ENCODE results near the gene MYDGF. TPM values are rescaled to one million over a fixed set of nuclear protein-coding genes. Genes with fewer than 3 reads are reported as not detected.
A peak's percentile ranks its signal among the peaks of the same experiment; 100 is the strongest.

MYDGF gene
- total and polyA plus RNA-seq, 7 experiments from 2014 or later, result 28.1 to 105 (median 32.4) TPM

GRCh38 chr19:4693471-4694121, 23.5 kb upstream of the MYDGF start:
- H3K36me3 Mint-ChIP-seq, result peaks cover 5 to 38% (median 9%) of the 10 kb centered on the region in 5 donors
- no peak overlapping the region for H3K27ac Mint-ChIP-seq
- POLR2A ChIA-PET, result no interaction called here
- H3K4me1 ChIP-seq (ENCODE audit: control insufficient read depth in 2 of 2, insufficient read depth in 2 of 2, low read length in 2 of 2), result no peaks in the 10 kb centered on the region
- H3K27me3 ChIP-seq (ENCODE audit: control insufficient read depth in 2 of 2, insufficient read depth in 2 of 2, low read length in 2 of 2), result no peaks in the 10 kb centered on the region
- peaks cover 0 to 2% (median 0%) of the 10 kb centered on the region in 7 donors for H3K4me1 Mint-ChIP-seq
- H3K4me3 Mint-ChIP-seq, result peak overlapping the region in 1 of 10 donors; percentile 18
- H3K9me3 ChIP-seq (ENCODE audit: control insufficient read depth in 2 of 3, low read length in 3 of 3), result no peaks in the 10 kb centered on the region
- H3K9me3 Mint-ChIP-seq, result peaks cover 0 to 2% (median 0%) of the 10 kb centered on the region in 11 donors
- CTCF ChIA-PET, result no interaction called here
- no peak for ATAC-seq
- H3K36me3 ChIP-seq (ENCODE audit: control insufficient read depth in 2 of 3, insufficient read depth in 3 of 3, low read length in 3 of 3), result peaks cover 10 to 96% (median 18%) of the 10 kb centered on the region in 3 experiments
- intact Hi-C loops (cut with micrococcal nuclease), result no loop called here
- H3K4me3 ChIP-seq (ENCODE audit: low read length), result no peak overlapping the region
- H3K27me3 Mint-ChIP-seq, result no peaks in the 10 kb centered on the region
- no peak overlapping the region for H3K27ac ChIP-seq (ENCODE audit: low read depth, low read length)
- DNase-seq, result no peak

- Histone ChIP-seq H3K36me3 (ENCODE audit: control insufficient read depth in 2 of 3, insufficient read depth in 3 of 3, low read length in 3 of 3) (peaks cover 10 to 96% (median 18%) of the 10 kb centered on the region in 3 experiments), H3K4me3 (ENCODE audit: low read length) (no peak overlapping the region), H3K9me3 (ENCODE audit: control insufficient read depth in 2 of 3, low read length in 3 of 3) (no peaks in the 10 kb centered on the region), H3K27me3 (ENCODE audit: control insufficient read depth in 2 of 2, insufficient read depth in 2 of 2, low read length in 2 of 2) (no peaks in the 10 kb centered on the region), H3K27ac (ENCODE audit: low read depth, low read length) (no peak overlapping the region), H3K4me1 (ENCODE audit: control insufficient read depth in 2 of 2, insufficient read depth in 2 of 2, low read length in 2 of 2) (no peaks in the 10 kb centered on the region)
- ChIA-PET POLR2A (no interaction called here), CTCF (no interaction called here)
- no peak overlapping the region for H3K27ac Mint-ChIP-seq
- H3K36me3 Mint-ChIP-seq, result peaks cover 5 to 38% (median 8%) of the 10 kb centered on the region in 5 donors
- no peak for ATAC-seq
- H3K9me3 Mint-ChIP-seq, result peaks cover 0 to 2% (median 0%) of the 10 kb centered on the region in 11 donors
- no peak overlapping the region for H3K4me3 Mint-ChIP-seq
- intact Hi-C loops (cut with micrococcal nuclease), result no loop called here
- H3K27me3 Mint-ChIP-seq, result no peaks in the 10 kb centered on the region
- H3K4me1 Mint-ChIP-seq, result peaks cover 0 to 2% (median 0%) of the 10 kb centered on the region in 7 donors
- DNase-seq, result no peak
Measured at GRCh38 chr19:4693078-4693350, 22.9 kb upstream of the MYDGF start.

GRCh38 chr19:4692251-4693077, 22.3 kb upstream of the MYDGF start:
- ChIA-PET CTCF (no interaction called here), POLR2A (no interaction called here)
- Histone ChIP-seq H3K4me3 (ENCODE audit: low read length) (no peak overlapping the region), H3K36me3 (ENCODE audit: control insufficient read depth in 2 of 3, insufficient read depth in 3 of 3, low read length in 3 of 3) (peaks cover 10 to 93% (median 18%) of the 10 kb centered on the region in 3 experiments), H3K9me3 (ENCODE audit: control insufficient read depth in 2 of 3, low read length in 3 of 3) (no peaks in the 10 kb centered on the region), H3K4me1 (ENCODE audit: control insufficient read depth in 2 of 2, insufficient read depth in 2 of 2, low read length in 2 of 2) (no peaks in the 10 kb centered on the region), H3K27me3 (ENCODE audit: control insufficient read depth in 2 of 2, insufficient read depth in 2 of 2, low read length in 2 of 2) (no peaks in the 10 kb centered on the region), H3K27ac (ENCODE audit: low read depth, low read length) (no peak overlapping the region)
- intact Hi-C loops (cut with micrococcal nuclease), result no loop called here
- Mint-ChIP-seq H3K27ac (no peak overlapping the region), H3K4me1 (peaks cover 0 to 2% (median 0%) of the 10 kb centered on the region in 7 donors), H3K9me3 (peaks cover 0 to 2% (median 0%) of the 10 kb centered on the region in 11 donors), H3K27me3 (no peaks in the 10 kb centered on the region), H3K4me3 (no peak overlapping the region), H3K36me3 (peaks cover 5 to 33% (median 8%) of the 10 kb centered on the region in 5 donors)
- DNase-seq (no peak), ATAC-seq (no peak)

DNA sequence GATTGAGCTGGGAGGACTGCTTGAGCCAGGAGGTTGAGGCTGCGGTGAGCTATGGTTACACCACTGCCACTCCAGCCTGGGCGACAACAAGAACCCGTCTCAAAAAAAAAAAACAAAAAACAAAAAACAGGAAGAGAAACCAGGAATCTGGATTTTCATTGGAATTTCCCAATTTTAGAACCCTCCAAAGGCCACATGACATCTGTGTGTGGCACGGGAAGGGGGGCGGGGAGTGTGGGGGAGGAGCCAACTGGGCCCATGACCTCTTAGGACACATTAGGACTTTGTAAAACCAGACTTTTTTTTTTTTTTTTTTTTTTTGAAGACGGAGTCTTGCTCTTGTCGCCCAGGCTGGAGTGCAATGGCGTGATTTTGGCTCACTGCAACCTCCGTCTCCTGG, 21.2 kb upstream of the MYDGF start:
- Histone ChIP-seq H3K27me3 (ENCODE audit: control insufficient read depth in 2 of 2, insufficient read depth in 2 of 2, low read length in 2 of 2) (no peaks in the 10 kb centered on the region), H3K9me3 (ENCODE audit: control insufficient read depth in 2 of 3, low read length in 3 of 3) (no peaks in the 10 kb centered on the region), H3K27ac (ENCODE audit: low read depth, low read length) (no peak overlapping the region), H3K4me3 (ENCODE audit: low read length) (no peak overlapping the region), H3K36me3 (ENCODE audit: control insufficient read depth in 2 of 3, insufficient read depth in 3 of 3, low read length in 3 of 3) (peaks cover 10 to 93% (median 14%) of the 10 kb centered on the region in 3 experiments), H3K4me1 (ENCODE audit: control insufficient read depth in 2 of 2, insufficient read depth in 2 of 2, low read length in 2 of 2) (no peaks in the 10 kb centered on the region)
- Mint-ChIP-seq H3K27me3 (no peaks in the 10 kb centered on the region), H3K4me3 (no peak overlapping the region), H3K9me3 (peaks cover 0 to 2% (median 0%) of the 10 kb centered on the region in 11 donors), H3K27ac (no peak overlapping the region), H3K4me1 (peaks cover 0 to 2% (median 0%) of the 10 kb centered on the region in 7 donors), H3K36me3 (peaks cover 5 to 31% (median 10%) of the 10 kb centered on the region in 5 donors)
- POLR2A ChIA-PET, result no interaction called here
- CTCF ChIA-PET, result no interaction called here
- DNase-seq (no peak), ATAC-seq (no peak)
- intact Hi-C loops (cut with micrococcal nuclease), result no loop called here

GRCh38 chr19:4690361-4690760, 20.2 kb upstream of the MYDGF start:
- POLR2A ChIA-PET, result no interaction called here
- H3K36me3 ChIP-seq (ENCODE audit: control insufficient read depth in 2 of 3, insufficient read depth in 3 of 3, low read length in 3 of 3), result peaks cover 10 to 93% (median 13%) of the 10 kb centered on the region in 3 experiments
- H3K4me1 ChIP-seq (ENCODE audit: control insufficient read depth in 2 of 2, insufficient read depth in 2 of 2, low read length in 2 of 2), result no peaks in the 10 kb centered on the region
- no peaks in the 10 kb centered on the region for H3K27me3 ChIP-seq (ENCODE audit: control insufficient read depth in 2 of 2, insufficient read depth in 2 of 2, low read length in 2 of 2)
- H3K27me3 Mint-ChIP-seq, result no peaks in the 10 kb centered on the region
- DNase-seq (no peak), ATAC-seq (no peak)
- H3K4me1 Mint-ChIP-seq, result peaks cover 0 to 2% (median 0%) of the 10 kb centered on the region in 7 donors
- no peak overlapping the region for H3K4me3 ChIP-seq (ENCODE audit: low read length)
- H3K27ac ChIP-seq (ENCODE audit: low read depth, low read length), result no peak overlapping the region
- CTCF ChIA-PET, result no interaction called here
- H3K9me3 ChIP-seq (ENCODE audit: control insufficient read depth in 2 of 3, low read length in 3 of 3), result no peaks in the 10 kb centered on the region
- H3K4me3 Mint-ChIP-seq, result no peak overlapping the region
- H3K27ac Mint-ChIP-seq, result peak overlapping the region in 1 of 9 donors; percentile 57
- intact Hi-C loops (cut with micrococcal nuclease), result no loop called here
- H3K36me3 Mint-ChIP-seq, result peaks cover 5 to 26% (median 10%) of the 10 kb centered on the region in 5 donors
- peaks cover 0 to 2% (median 0%) of the 10 kb centered on the region in 11 donors for H3K9me3 Mint-ChIP-seq

- DNase-seq (no peak), ATAC-seq (no peak)
- peaks cover 6 to 93% (median 7%) of the 10 kb centered on the region in 3 experiments for H3K36me3 ChIP-seq (ENCODE audit: control insufficient read depth in 2 of 3, insufficient read depth in 3 of 3, low read length in 3 of 3)
- ChIA-PET POLR2A (no interaction called here), CTCF (no interaction called here)
- Mint-ChIP-seq H3K9me3 (peaks cover 0 to 3% (median 0%) of the 10 kb centered on the region in 11 donors), H3K4me3 (peak overlapping the region in 1 of 10 donors; percentile 26), H3K27ac (no peak overlapping the region), H3K36me3 (peaks cover 4 to 22% (median 9%) of the 10 kb centered on the region in 5 donors), H3K4me1 (no peaks in the 10 kb centered on the region), H3K27me3 (no peaks in the 10 kb centered on the region)
- no peak overlapping the region for H3K4me3 ChIP-seq (ENCODE audit: low read length)
- H3K9me3 ChIP-seq (ENCODE audit: control insufficient read depth in 2 of 3, low read length in 3 of 3), result no peaks in the 10 kb centered on the region
- no peaks in the 10 kb centered on the region for H3K4me1 ChIP-seq (ENCODE audit: control insufficient read depth in 2 of 2, insufficient read depth in 2 of 2, low read length in 2 of 2)
- intact Hi-C loops (cut with micrococcal nuclease), result no loop called here
- H3K27ac ChIP-seq (ENCODE audit: low read depth, low read length), result no peak overlapping the region
- no peaks in the 10 kb centered on the region for H3K27me3 ChIP-seq (ENCODE audit: control insufficient read depth in 2 of 2, insufficient read depth in 2 of 2, low read length in 2 of 2)
Measured at GRCh38 chr19:4689403-4689802, 19.3 kb upstream of the MYDGF start.
